Keratinocyte (primary cell): Measurements from ENCODE around the gene FOXRED2. TPM values are rescaled to one million over a fixed set of nuclear protein-coding genes. Genes with fewer than 3 reads are reported as not detected.
"Not testable (repeated sequence)": the region's sequence is repeated elsewhere in the genome, so short reads cannot be mapped to it uniquely, and the experiment has no call there.

Experiments
- DNase-seq: peaks from one replicate; pipeline ENCODE4 v3.0.0-alpha.2; 2011; ENCODE audit warnings: low read depth, missing footprints, low spot score
- FAIRE-seq: peaks from 2 replicates; lab custom pipeline; 2011; peaks lifted over from hg19 to GRCh38; lab: Jason Lieb, UNC
- H2AFZ ChIP-seq: 2 replicates; pipeline ENCODE4 v1.6.0; 2012; ENCODE audit warnings: low read length, control low read depth, inconsistent platforms; ENCODE audit not compliant: control insufficient read depth
- H3K27ac ChIP-seq: 2 replicates; pipeline ENCODE4 v1.5.1; 2011; ENCODE audit warnings: low read length; ENCODE audit not compliant: control insufficient read depth, insufficient read depth
- H3K27me3 ChIP-seq: 3 replicates; pipeline ENCODE4 v1.6.0; 2011; ENCODE audit warnings: low read length; ENCODE audit not compliant: control insufficient read depth, insufficient read depth; ENCODE audit errors: extremely low read depth
- H3K36me3 ChIP-seq, 2 experiments: 2 replicates in 1 of 2; 3 replicates in 1 of 2; pipeline ENCODE4 v1.5.1; 2011; ENCODE audit warnings: low read length in 2 of 2, mild to moderate bottlenecking in 1 of 2; ENCODE audit not compliant: control insufficient read depth in 2 of 2, insufficient read depth in 2 of 2; ENCODE audit errors: extremely low read depth in 1 of 2
- H3K4me1 ChIP-seq: 3 replicates; pipeline ENCODE4 v1.5.1; 2011; ENCODE audit warnings: low read length; ENCODE audit not compliant: control insufficient read depth, insufficient read depth; ENCODE audit errors: extremely low read depth
- H3K4me2 ChIP-seq: 3 replicates; pipeline ENCODE4 v1.6.0; 2011; ENCODE audit warnings: low read depth, low read length; ENCODE audit not compliant: control insufficient read depth, insufficient read depth; ENCODE audit errors: extremely low read depth
- H3K4me3 ChIP-seq, 3 experiments: fragments of 200-600 bp in 1 of 3; sonication (generic) in 1 of 3; 2 replicates in 2 of 3; 3 replicates in 1 of 3; pipeline ENCODE4 v1.5.1; 2011 to 2016; ENCODE audit warnings: low read length in 3 of 3, mild to moderate bottlenecking in 3 of 3, control low read depth in 2 of 3, inconsistent platforms in 1 of 3, low read depth in 1 of 3, mixed read lengths in 1 of 3, mixed run types in 1 of 3, moderate library complexity in 1 of 3; ENCODE audit not compliant: control insufficient read depth in 2 of 3, insufficient read depth in 2 of 3; ENCODE audit errors: extremely low read depth in 1 of 3
- H3K79me2 ChIP-seq: 2 replicates; pipeline ENCODE4 v1.6.0; 2012; ENCODE audit warnings: low read length; ENCODE audit not compliant: control insufficient read depth, insufficient read depth
- H3K9ac ChIP-seq: 3 replicates; pipeline ENCODE4 v1.6.0; 2011; ENCODE audit warnings: low read length; ENCODE audit not compliant: control insufficient read depth, insufficient read depth; ENCODE audit errors: extremely low read depth
- H3K9me1 ChIP-seq: 3 replicates; pipeline ENCODE4 v1.6.0; 2011; ENCODE audit warnings: low read length; ENCODE audit not compliant: control insufficient read depth, insufficient read depth; ENCODE audit errors: extremely low read depth
- H3K9me3 ChIP-seq: 2 replicates; pipeline ENCODE4 v1.5.1; 2012; ENCODE audit warnings: low read depth, low read length; ENCODE audit not compliant: control insufficient read depth
- H4K20me1 ChIP-seq: 3 replicates; pipeline ENCODE4 v1.6.0; 2011; ENCODE audit warnings: low read length; ENCODE audit not compliant: control insufficient read depth, insufficient read depth; ENCODE audit errors: extremely low read depth
- EZH2 ChIP-seq: IDR thresholded peaks from one replicate; pipeline ENCODE4 v1.6.1; 2012; ENCODE audit warnings: inconsistent platforms, mild to moderate bottlenecking, low read length, moderate library complexity
- dilution Hi-C: fragments of 300-500 bp; cut with MboI; formaldehyde crosslinking; loops from one replicate; pipeline ENCODE4 v1.7.0; 2020; ENCODE audit warnings: low sequenced_read_pairs; ENCODE audit not compliant: extremely low pct_ligation_motif_present
- polyA plus RNA-seq, 5 experiments: library from polyadenylated mRNA; depleted of rRNA in 3 of 5; stranded (reverse) in 3 of 5; stranded (forward) in 1 of 5; unstranded in 1 of 5; fragments of >200 nt; gene quantifications; 1 replicate in 1 of 5; 2 replicates in 3 of 5; 3 replicates in 1 of 5; pipeline versions ENCODE4 v1.2.1 to v1.2.3, GENCODE V29; 2011 to 2012; ENCODE audit warnings: missing spikeins in 2 of 5, low read depth in 1 of 5, low replicate concordance in 1 of 5
- TF ChIP-seq, protein P1 (sequence below), 3 experiments: IDR thresholded peaks in 1 of 3; conservative IDR thresholded peaks in 1 of 3; optimal IDR thresholded peaks in 1 of 3; 2 replicates in 2 of 3; 3 replicates in 1 of 3; pipeline versions ENCODE3 to v1.5.1; 2011; ENCODE audit warnings: low read length in 3 of 3, mild to moderate bottlenecking in 3 of 3, moderate library complexity in 2 of 3, control low read depth in 1 of 3, inconsistent platforms in 1 of 3; ENCODE audit not compliant: insufficient read depth in 2 of 3; ENCODE audit errors: extremely low read depth in 1 of 3

The FOXRED2 gene
- polyA plus RNA-seq, 1 donor (not counting 4 experiments of a cell fraction or from before 2014, with no cell fraction given) = 0.71 TPM

DNA sequence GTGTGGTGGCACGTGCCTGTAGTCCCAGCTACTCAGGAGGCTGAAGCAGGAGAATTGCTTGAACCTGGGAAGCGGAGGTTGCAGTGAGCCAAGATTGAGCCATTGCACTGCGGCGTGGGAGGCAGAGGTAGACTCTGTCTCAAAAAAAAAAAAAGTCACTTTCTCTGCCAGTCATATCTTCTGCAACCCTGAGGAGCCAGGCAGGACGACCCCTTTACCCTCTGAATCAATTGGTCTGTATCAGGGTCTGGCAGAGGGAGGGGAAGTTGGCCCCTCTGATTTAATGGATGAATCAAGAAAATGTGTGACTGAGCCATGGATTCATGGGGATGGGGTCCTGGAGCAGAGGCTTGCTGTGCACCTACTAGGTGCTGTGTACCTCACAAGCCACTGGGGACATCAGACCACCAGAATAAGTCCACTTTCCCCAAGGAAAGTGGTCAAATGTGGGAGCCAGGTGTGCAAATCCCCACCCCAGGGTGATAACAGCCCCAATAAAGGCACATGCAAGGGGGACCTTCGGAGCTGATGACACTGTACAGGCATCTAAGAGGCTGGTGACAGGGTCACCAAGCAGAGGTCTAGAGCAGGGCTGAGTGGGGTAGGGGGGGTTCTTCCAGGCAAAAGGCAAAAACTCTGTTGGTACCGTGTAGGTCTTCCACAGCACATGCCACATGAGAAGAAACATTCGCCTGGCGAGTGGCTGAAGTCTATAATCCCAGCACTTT lies 54.4 kb downstream of the FOXRED2 start:
- H3K27ac ChIP-seq = no peak overlapping the region
- DNase-seq (no peak), FAIRE-seq (no peak)
- dilution Hi-C loops = no loop called here
- no peak overlapping the region for H3K4me2 ChIP-seq
- H3K9me1 ChIP-seq = no peaks in the 10 kb centered on the region
- no peaks in the 10 kb centered on the region for H3K9me3 ChIP-seq
- no peaks in the 10 kb centered on the region for H3K79me2 ChIP-seq
- no peaks in the 10 kb centered on the region for H3K36me3 ChIP-seq
- no peaks in the 10 kb centered on the region for H4K20me1 ChIP-seq
- H3K27me3 ChIP-seq = no peaks in the 10 kb centered on the region
- H3K4me1 ChIP-seq = peaks cover 20% of the 10 kb centered on the region
- no peak overlapping the region for H2AFZ ChIP-seq
- H3K4me3 ChIP-seq = no peak overlapping the region
- TF ChIP-seq, protein P1, sequence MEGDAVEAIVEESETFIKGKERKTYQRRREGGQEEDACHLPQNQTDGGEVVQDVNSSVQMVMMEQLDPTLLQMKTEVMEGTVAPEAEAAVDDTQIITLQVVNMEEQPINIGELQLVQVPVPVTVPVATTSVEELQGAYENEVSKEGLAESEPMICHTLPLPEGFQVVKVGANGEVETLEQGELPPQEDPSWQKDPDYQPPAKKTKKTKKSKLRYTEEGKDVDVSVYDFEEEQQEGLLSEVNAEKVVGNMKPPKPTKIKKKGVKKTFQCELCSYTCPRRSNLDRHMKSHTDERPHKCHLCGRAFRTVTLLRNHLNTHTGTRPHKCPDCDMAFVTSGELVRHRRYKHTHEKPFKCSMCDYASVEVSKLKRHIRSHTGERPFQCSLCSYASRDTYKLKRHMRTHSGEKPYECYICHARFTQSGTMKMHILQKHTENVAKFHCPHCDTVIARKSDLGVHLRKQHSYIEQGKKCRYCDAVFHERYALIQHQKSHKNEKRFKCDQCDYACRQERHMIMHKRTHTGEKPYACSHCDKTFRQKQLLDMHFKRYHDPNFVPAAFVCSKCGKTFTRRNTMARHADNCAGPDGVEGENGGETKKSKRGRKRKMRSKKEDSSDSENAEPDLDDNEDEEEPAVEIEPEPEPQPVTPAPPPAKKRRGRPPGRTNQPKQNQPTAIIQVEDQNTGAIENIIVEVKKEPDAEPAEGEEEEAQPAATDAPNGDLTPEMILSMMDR (optimal IDR thresholded peaks at IDR 0.05 in 1 of 3, IDR thresholded peaks at IDR 0.05 in 1 of 3, conservative IDR thresholded peaks at IDR 0.05 in 1 of 3; ENCODE audit: extremely low read depth in 1 of 3, insufficient read depth in 2 of 3, low read length in 3 of 3) = no peak
- TF ChIP-seq EZH2 = no peak
- H3K9ac ChIP-seq = no peak overlapping the region

DNA sequence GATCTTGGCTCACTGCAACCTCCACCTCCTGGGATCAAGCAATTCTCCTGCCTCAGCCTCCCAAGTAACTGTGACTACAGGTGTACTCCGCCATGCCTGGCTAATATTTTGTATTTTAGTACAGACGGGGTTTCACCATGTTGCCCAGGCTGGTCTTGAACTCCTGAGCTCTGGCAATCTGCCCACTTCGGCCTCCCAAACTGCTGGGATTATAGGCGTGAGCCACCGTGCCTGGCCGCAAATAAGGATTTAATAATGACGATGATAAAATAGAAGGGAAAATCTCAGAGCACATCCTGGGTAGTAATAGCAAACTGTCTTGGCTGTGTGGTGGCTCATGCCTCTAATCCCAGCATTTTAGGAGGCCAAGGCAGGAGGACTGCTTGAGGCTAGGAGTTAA lies 55.9 kb downstream of the FOXRED2 start:
- H2AFZ ChIP-seq, H3K27ac ChIP-seq, FAIRE-seq, H4K20me1 ChIP-seq, dilution Hi-C loops, H3K9me3 ChIP-seq, H3K9me1 ChIP-seq, H3K27me3 ChIP-seq, H3K9ac ChIP-seq, H3K79me2 ChIP-seq, DNase-seq, H3K4me2 ChIP-seq, H3K36me3 ChIP-seq, H3K4me3 ChIP-seq: not testable (repeated sequence)
- peaks cover 20% of the 10 kb centered on the region for H3K4me1 ChIP-seq
